IMR-90 (cell line): ENCODE data around the gene ADORA2A. TPM values are rescaled to one million over a fixed set of nuclear protein-coding genes. Genes with fewer than 3 reads are reported as not detected.
A peak's percentile ranks its signal among the peaks of the same experiment; 100 is the strongest.

ENCODE experiments used
- ATAC-seq: fragments of 200-7000 bp; cut with Tn5 transposase; 2 replicates; pipeline ENCODE4 v1.9.1; 2020; ENCODE audit warnings: low read depth, mild to moderate bottlenecking, moderate library complexity
- BruUV-seq: library from RNA; stranded (reverse); fragments of 400-500 nt; replicated peaks from 2 replicates; lab custom pipeline; 2021; lab: Mats Ljungman, UMichigan
- CTCF ChIA-PET: fragments of 300-600 bp; formaldehyde crosslinking; extraction: SDS; loops from one replicate; lab custom pipeline; 2021; ENCODE audit warnings: antibody characterized with exemption; lab: Yijun Ruan, JAX
- POLR2A ChIA-PET: fragments of 300-600 bp; sonication (Branson Sonifier 250); formaldehyde crosslinking; loops from one replicate; lab custom pipeline; 2022; ENCODE audit warnings: antibody characterized with exemption; ENCODE audit not compliant: unreplicated experiment; lab: Charles Lee
- DNase-seq: peaks from one replicate; pipeline ENCODE4 v3.0.0; 2013
- H2AFZ ChIP-seq: replicated peaks from 2 replicates; pipeline ENCODE3; 2013; ENCODE audit warnings: low read length, mild to moderate bottlenecking; ENCODE audit not compliant: poor library complexity
- H2AK5ac ChIP-seq: 2 replicates; pipeline ENCODE4 v1.6.1; 2013; ENCODE audit warnings: low read depth, low read length, inconsistent platforms
- H2AK9ac ChIP-seq: replicated peaks from 2 replicates; pipeline ENCODE3; 2013; ENCODE audit warnings: mild to moderate bottlenecking, low read depth, low read length, moderate library complexity; ENCODE audit not compliant: poor library complexity
- H2BK120ac ChIP-seq: 2 replicates; pipeline ENCODE4 v1.6.1; 2013; ENCODE audit warnings: low read depth, low read length, inconsistent platforms
- H2BK15ac ChIP-seq: 3 replicates; pipeline ENCODE4 v1.6.1; 2013; ENCODE audit warnings: low read depth, low read length, inconsistent platforms
- H2BK20ac ChIP-seq: 2 replicates; pipeline ENCODE4 v1.6.1; 2013; ENCODE audit warnings: low read depth, mild to moderate bottlenecking, inconsistent platforms, low read length, moderate library complexity
- H2BK5ac ChIP-seq: 2 replicates; pipeline ENCODE4 v1.6.1; 2013; ENCODE audit warnings: mild to moderate bottlenecking, low read depth, low read length, inconsistent platforms; ENCODE audit not compliant: poor library complexity, severe bottlenecking
- H3K14ac ChIP-seq: replicated peaks from 2 replicates; pipeline ENCODE4 v1.6.1; 2013; ENCODE audit warnings: low read depth, low read length, inconsistent platforms
- H3K18ac ChIP-seq: 2 replicates; pipeline ENCODE4 v1.6.1; 2013; ENCODE audit warnings: low read depth, low read length, control low read depth
- H3K23ac ChIP-seq: 2 replicates; pipeline ENCODE4 v1.6.1; 2013; ENCODE audit warnings: low read depth, low read length, inconsistent platforms
- H3K27ac ChIP-seq: 2 replicates; pipeline ENCODE4 v1.5.1; 2013; ENCODE audit warnings: mild to moderate bottlenecking, control low read depth, low read length; ENCODE audit not compliant: insufficient read depth
- H3K27me3 ChIP-seq: 2 replicates; pipeline ENCODE4 v1.6.1; 2013; ENCODE audit warnings: low read length; ENCODE audit not compliant: control insufficient read depth, insufficient read depth
- H3K36me3 ChIP-seq: 2 replicates; pipeline ENCODE4 v1.6.1; 2013; ENCODE audit warnings: low read length, mixed read lengths; ENCODE audit not compliant: control insufficient read depth, insufficient read depth
- H3K4ac ChIP-seq: 2 replicates; pipeline ENCODE4 v1.6.1; 2013; ENCODE audit warnings: low read depth, low read length, inconsistent platforms
- H3K4me1 ChIP-seq: 2 replicates; pipeline ENCODE4 v1.6.1; 2013; ENCODE audit warnings: low read length, mixed read lengths; ENCODE audit not compliant: control insufficient read depth, insufficient read depth
- H3K4me2 ChIP-seq: 2 replicates; pipeline ENCODE4 v1.6.1; 2013; ENCODE audit warnings: low read depth, mild to moderate bottlenecking, control low read depth, low read length, moderate library complexity
- H3K4me3 ChIP-seq: 2 replicates; pipeline ENCODE4 v1.5.1; 2013; ENCODE audit warnings: low read depth, mild to moderate bottlenecking, control low read depth, low read length, moderate library complexity; ENCODE audit not compliant: insufficient read depth
- H3K56ac ChIP-seq: 2 replicates; pipeline ENCODE4 v1.6.1; 2013; ENCODE audit warnings: low read length, inconsistent platforms; ENCODE audit not compliant: insufficient read depth; ENCODE audit errors: extremely low read depth
- H3K79me1 ChIP-seq, 2 experiments: 2 replicates each; pipeline ENCODE4 v1.6.1; 2013; ENCODE audit warnings: low read length in 2 of 2, inconsistent platforms in 1 of 2, low read depth in 1 of 2
- H3K9ac ChIP-seq: 2 replicates; pipeline ENCODE4 v1.6.1; 2013; ENCODE audit warnings: low read depth, low read length, control low read depth
- H3K9me1 ChIP-seq: 2 replicates; pipeline ENCODE4 v1.6.1; 2013; ENCODE audit warnings: low read length, inconsistent platforms; ENCODE audit not compliant: insufficient read depth
- H3K9me3 ChIP-seq: 2 replicates; pipeline ENCODE4 v1.6.1; 2013; ENCODE audit warnings: low read length; ENCODE audit not compliant: control insufficient read depth, insufficient read depth
- H4K20me1 ChIP-seq: 2 replicates; pipeline ENCODE4 v1.6.1; 2013; ENCODE audit warnings: low read length, inconsistent platforms; ENCODE audit not compliant: insufficient read depth
- H4K5ac ChIP-seq: 2 replicates; pipeline ENCODE4 v1.6.1; 2013; ENCODE audit warnings: mild to moderate bottlenecking, low read depth, low read length, control low read depth
- H4K8ac ChIP-seq, 2 experiments: 2 replicates each; pipeline ENCODE4 v1.6.1; 2013; ENCODE audit warnings: low read depth in 2 of 2, low read length in 2 of 2, control low read depth in 1 of 2, inconsistent platforms in 1 of 2
- H4K91ac ChIP-seq: 2 replicates; pipeline ENCODE4 v1.6.1; 2013; ENCODE audit warnings: low read depth, low read length, inconsistent platforms; ENCODE audit not compliant: insufficient read depth
- CEBPB ChIP-seq: IDR thresholded peaks from 2 replicates; pipeline ENCODE4 v1.6.1; 2012; ENCODE audit warnings: low read depth, low read length, improper control_type of control experiment
- WGBS, 2 experiments: methylation state at CpG; one replicate each; pipeline versions ENCODE4 v1.1.5 to v1.1.7; 2013; ENCODE audit warnings: missing lambda C conversion rate in 2 of 2; ENCODE audit not compliant: insufficient read length in 1 of 2; ENCODE audit errors: extremely low coverage in 2 of 2; 5-methylcytosine and 5-hydroxymethylcytosine counted together
- dilution Hi-C: fragments of 300-500 bp; cut with HindIII; formaldehyde crosslinking; loops from one replicate; pipeline ENCODE4 v1.14.3; 2018; ENCODE audit warnings: low sequenced_read_pairs; ENCODE audit not compliant: unreplicated experiment
- in situ Hi-C: fragments of 300-500 bp; cut with MboI; formaldehyde crosslinking; loops from 3 replicates; pipeline ENCODE4 v1.14.3; 2019; ENCODE audit warnings: low sequenced_read_pairs, inconsistent platforms, mixed read lengths
- intact Hi-C: fragments of 100-400 bp; cut with micrococcal nuclease; formaldehyde crosslinking; loops from 2 replicates; pipeline ENCODE4 v1.10.0; 2022
- polyA plus RNA-seq, 3 experiments: library from polyadenylated mRNA; depleted of rRNA; stranded (reverse); fragments of >200 nt; gene quantifications; 2 replicates each; pipeline ENCODE4 v1.2.3, GENCODE V29; 2012; ENCODE audit warnings: low replicate concordance in 1 of 3
- total RNA-seq: library from RNA; depleted of rRNA; stranded (reverse); fragments of >200 nt; gene quantifications from 2 replicates; pipeline ENCODE4 v1.2.3, GENCODE V29; 2012

The ADORA2A gene
- total and polyA plus RNA-seq, 2 of the 4 experiments (the other 2 are of a cell fraction): 0.36 to 1.1 TPM

DNA sequence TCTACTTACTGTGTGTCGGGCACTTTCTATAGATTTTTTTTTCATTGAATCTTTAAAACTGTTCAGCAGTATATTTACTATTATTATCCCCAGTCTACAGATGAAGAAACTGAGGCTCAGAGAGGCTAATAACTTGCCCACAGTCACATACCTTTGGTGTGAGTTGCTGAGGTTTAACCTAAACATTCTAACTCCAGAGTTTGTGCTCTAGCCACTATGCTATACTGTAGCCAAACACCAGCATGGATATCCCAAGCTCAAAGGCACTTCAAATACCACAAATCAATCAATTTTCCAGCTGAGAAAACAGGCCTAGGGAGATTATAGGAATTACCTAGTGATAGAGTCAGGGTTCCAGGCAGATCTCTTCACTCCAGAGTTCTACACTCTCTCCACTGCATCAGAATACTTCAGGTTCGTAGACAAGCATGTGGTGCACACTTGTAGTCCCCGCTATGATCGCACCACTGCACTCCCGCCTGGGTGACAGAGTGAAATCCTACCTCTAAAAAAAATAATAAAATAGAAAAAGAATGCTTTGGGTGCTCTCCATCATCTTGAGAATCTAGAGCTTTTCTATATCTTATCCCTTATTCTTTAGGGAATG, 47.4 kb downstream of the ADORA2A start:
- no peaks in the 10 kb centered on the region for H3K27me3 ChIP-seq
- H3K27ac ChIP-seq: no peak overlapping the region
- no TSS peak for BruUV-seq
- peak overlapping the region; percentile 69 for H3K4ac ChIP-seq
- H2BK120ac ChIP-seq: peak overlapping the region; percentile 62
- no peak overlapping the region for H2AFZ ChIP-seq
- no peak overlapping the region for H3K4me2 ChIP-seq
- intact Hi-C loops (no loop called here), in situ Hi-C loops (no loop called here), dilution Hi-C loops (no loop called here)
- peak overlapping the region; percentile 6; the same call in 1 of the 2 replicates for H2AK5ac ChIP-seq
- H3K4me3 ChIP-seq: no peak overlapping the region
- WGBS, 2 experiments: no CpG with 5 or more reads among the region's 5 CpGs
- H3K23ac ChIP-seq: no peak overlapping the region
- CTCF ChIA-PET: interaction anchor here (0.7 to 1.0 kb wide), 2 partner anchors 28 to 53 kb away, joined by 3 read pairs; no protein-coding TSS in a partner anchor
- peak overlapping the region; percentile 77 for H2BK20ac ChIP-seq
- H3K18ac ChIP-seq: peak overlapping the region; percentile 33; the same call in 1 of the 2 replicates
- DNase-seq: peak; percentile 76
- H4K5ac ChIP-seq: no peak overlapping the region
- no peak overlapping the region for H3K56ac ChIP-seq
- H2AK9ac ChIP-seq: no peak overlapping the region
- H2BK5ac ChIP-seq: peak overlapping the region; percentile 3
- no peaks in the 10 kb centered on the region for H3K79me1 ChIP-seq
- peak; percentile 48 for ATAC-seq
- H3K9ac ChIP-seq: no peak overlapping the region
- H3K36me3 ChIP-seq: no peaks in the 10 kb centered on the region
- H3K9me1 ChIP-seq: peaks cover 11% of the 10 kb centered on the region
- H4K91ac ChIP-seq: peak overlapping the region; percentile 48
- TF ChIP-seq CEBPB: no peak
- no peaks in the 10 kb centered on the region for H4K20me1 ChIP-seq
- H3K14ac ChIP-seq: peak overlapping the region; percentile 64
- H3K4me1 ChIP-seq: peaks cover 17% of the 10 kb centered on the region
- peak overlapping the region; percentile 11; the same call in 1 of the 3 replicates for H2BK15ac ChIP-seq
- POLR2A ChIA-PET: no interaction called here
- H3K9me3 ChIP-seq: no peaks in the 10 kb centered on the region
- peak overlapping the region in 1 of 2 experiments; percentile 65; a peak in 1 of 4 replicates for H4K8ac ChIP-seq
